GM12878 (cell line): Measurements from ENCODE around the gene MYB. TPM values are rescaled to one million over a fixed set of nuclear protein-coding genes. Genes with fewer than 3 reads are reported as not detected.

Experiments
- ASH2L ChIP-seq: fragments of 300-600, 200-600 bp; sonication (generic); IDR thresholded peaks from 2 replicates; pipeline ENCODE4 v1.6.1; 2017; ENCODE audit warnings: low read depth, mild to moderate bottlenecking, borderline replicate concordance
- ATF7 ChIP-seq: fragments of 450-650 bp; IDR thresholded peaks from 2 replicates; pipeline ENCODE4 v1.6.1; 2016; ENCODE audit warnings: low read depth, mild to moderate bottlenecking
- BRCA1 ChIP-seq: IDR thresholded peaks from 2 replicates; pipeline ENCODE4 v1.6.1; 2011; ENCODE audit warnings: low read depth, low read length, improper control_type of control experiment
- CBX5 ChIP-seq: sonication (generic); IDR thresholded peaks from 2 replicates; pipeline ENCODE4 v1.6.1; 2016; ENCODE audit warnings: low read depth, moderate library complexity, mild to moderate bottlenecking, inconsistent platforms
- ELK1 ChIP-seq: IDR thresholded peaks from 2 replicates; pipeline ENCODE4 v1.6.1; 2012; ENCODE audit warnings: low read depth, low read length, improper control_type of control experiment
- FOS ChIP-seq: IDR thresholded peaks from 3 replicates; pipeline ENCODE4 v1.6.1; 2011; ENCODE audit warnings: borderline replicate concordance; ENCODE audit not compliant: insufficient read length; ENCODE audit errors: extremely low read depth
- GATAD2B ChIP-seq: fragments of 450-650 bp; conservative IDR thresholded peaks from 2 replicates; pipeline ENCODE4 v1.6.1; 2017; ENCODE audit warnings: low read depth, mild to moderate bottlenecking, moderate library complexity
- HCFC1 ChIP-seq: fragments of 150-350 bp; IDR thresholded peaks from 2 replicates; pipeline ENCODE4 v1.6.1; 2014; ENCODE audit warnings: low read length
- IKZF2 ChIP-seq, 2 experiments: fragments of 450-650 bp; IDR thresholded peaks; 2 replicates each; pipeline ENCODE4 v1.6.1; 2017; ENCODE audit warnings: mild to moderate bottlenecking in 2 of 2, moderate library complexity in 2 of 2
- KAT2A ChIP-seq: conservative IDR thresholded peaks from 2 replicates; pipeline ENCODE4 v1.6.1; 2011; ENCODE audit warnings: low read depth, low read length; ENCODE audit not compliant: control insufficient read depth
- KDM1A ChIP-seq: fragments of 200-600 bp; sonication (generic); IDR thresholded peaks from 2 replicates; pipeline ENCODE4 v1.6.1; 2016; ENCODE audit warnings: borderline replicate concordance
- MTA2 ChIP-seq: fragments of 450-650 bp; IDR thresholded peaks from 2 replicates; pipeline ENCODE4 v1.6.1; 2016; ENCODE audit warnings: low read depth, mild to moderate bottlenecking, moderate library complexity
- NFXL1 ChIP-seq: fragments of 450-650 bp; IDR thresholded peaks from 2 replicates; pipeline ENCODE4 v1.6.1; 2017; ENCODE audit warnings: antibody characterized with exemption, mild to moderate bottlenecking, borderline replicate concordance
- NR2F1 ChIP-seq: fragments of 450-650 bp; conservative IDR thresholded peaks from 2 replicates; pipeline ENCODE4 v1.6.1; 2017; ENCODE audit warnings: mild to moderate bottlenecking
- NRF1 ChIP-seq: conservative IDR thresholded peaks from 2 replicates; pipeline ENCODE4 v1.6.1; 2011; ENCODE audit warnings: mild to moderate bottlenecking, low read depth, low read length, improper control_type of control experiment
- PAX8 ChIP-seq: fragments of 450-650 bp; IDR thresholded peaks from 2 replicates; pipeline ENCODE4 v1.6.1; 2017; ENCODE audit warnings: mild to moderate bottlenecking, moderate library complexity
- POLR2A ChIP-seq: IDR thresholded peaks from 2 replicates; pipeline ENCODE4 v1.6.1; 2011; ENCODE audit warnings: low read depth, mild to moderate bottlenecking, low read length
- POLR2AphosphoS5 ChIP-seq: IDR thresholded peaks from 2 replicates; pipeline ENCODE4 v1.6.1; 2011; ENCODE audit warnings: mild to moderate bottlenecking, low read length, inconsistent platforms
- PRDM15 ChIP-seq: fragments of 450-650 bp; formaldehyde crosslinking; IDR thresholded peaks from 2 replicates; pipeline ENCODE4 v1.4.0; 2020; ENCODE audit warnings: mild to moderate bottlenecking, moderate library complexity
- RB1 ChIP-seq: fragments of 450-650 bp; formaldehyde crosslinking; IDR thresholded peaks from 2 replicates; pipeline ENCODE4 v1.6.1; 2017; ENCODE audit warnings: mild to moderate bottlenecking, borderline replicate concordance
- RUNX3 ChIP-seq: IDR thresholded peaks from 2 replicates; pipeline ENCODE4 v1.6.1; 2012; ENCODE audit warnings: low read length, inconsistent platforms
- SIX5 ChIP-seq: IDR thresholded peaks from 2 replicates; pipeline ENCODE4 v1.6.1; 2011; ENCODE audit warnings: mild to moderate bottlenecking, low read depth, low read length, moderate library complexity; ENCODE audit not compliant: severe bottlenecking
- SP1 ChIP-seq: IDR thresholded peaks from one replicate; pipeline ENCODE4 v1.6.1; 2011; ENCODE audit warnings: low read depth, low read length
- SPI1 ChIP-seq: IDR thresholded peaks from 2 replicates; pipeline ENCODE4 v1.6.1; 2011; ENCODE audit warnings: low read depth, mild to moderate bottlenecking, low read length, moderate library complexity, borderline replicate concordance; ENCODE audit not compliant: insufficient read depth
- SUPT20H ChIP-seq: IDR thresholded peaks from 2 replicates; pipeline ENCODE4 v1.6.1; 2011; ENCODE audit warnings: low read depth, mild to moderate bottlenecking, low read length, moderate library complexity, borderline replicate concordance; ENCODE audit not compliant: control insufficient read depth
- TARDBP ChIP-seq: IDR thresholded peaks from 2 replicates; pipeline ENCODE4 v1.6.1; 2016; ENCODE audit warnings: borderline replicate concordance
- TBL1XR1 ChIP-seq: IDR thresholded peaks from 2 replicates; pipeline ENCODE4 v1.6.1; 2012; ENCODE audit warnings: low read depth, low read length, improper control_type of control experiment
- TCF7 ChIP-seq: IDR thresholded peaks from 2 replicates; pipeline ENCODE4 v1.6.1; 2014; ENCODE audit warnings: antibody characterized with exemption, borderline replicate concordance
- WRNIP1 ChIP-seq: IDR thresholded peaks from 2 replicates; pipeline ENCODE4 v1.6.1; 2011; ENCODE audit warnings: low read depth, low read length, improper control_type of control experiment, borderline replicate concordance
- YBX1 ChIP-seq: fragments of 450-650 bp; IDR thresholded peaks from 2 replicates; pipeline ENCODE4 v1.6.1; 2016; ENCODE audit warnings: antibody characterized with exemption
- ZNF384 ChIP-seq: IDR thresholded peaks from 2 replicates; pipeline ENCODE4 v1.6.1; 2012; ENCODE audit warnings: low read depth, mild to moderate bottlenecking, low read length, improper control_type of control experiment, borderline replicate concordance
- polyA plus RNA-seq, 11 experiments: library from polyadenylated mRNA; depleted of rRNA in 4 of 11; unstranded in 6 of 11; stranded (reverse) in 5 of 11; fragments of >200 nt; fragmentation: Nextera tagmentation in 4 of 11; fragmentation: Illumina TruSeq in 1 of 11; extraction: Ambion mirVana in 4 of 11; extraction: Trizol in 1 of 11; gene quantifications; 1 replicate in 1 of 11; 2 replicates in 10 of 11; pipeline versions ENCODE4 v1.2.1 to v1.2.3, GENCODE V29; 2011 to 2016; ENCODE audit warnings: inconsistent platforms in 2 of 11, missing spikeins in 2 of 11, low read depth in 1 of 11
- total RNA-seq, 4 experiments: library from RNA; depleted of rRNA in 3 of 4; stranded (reverse); fragments of >200 nt in 3 of 4; fragmentation: Illumina TruSeq in 1 of 4; extraction: Trizol in 1 of 4; gene quantifications; 2 replicates each; pipeline versions ENCODE4 v1.2.1 to v1.2.3, GENCODE V29; 2013 to 2021

MYB gene
- total and polyA plus RNA-seq, 10 of the 15 experiments (the other 5 are each of a cell fraction or from before 2014, with no cell fraction given) = 7.0 to 29.8 (median 21.5) TPM

- TF ChIP-seq PRDM15 (CRISPR knock-in tag) (no peak), TARDBP (no peak), KDM1A (no peak), FOS (no peak), SP1 (peak; percentile 27), WRNIP1 (no peak), SPI1 (peak; percentile 79), PAX8 (no peak), NR2F1 (peak; percentile 12; the same call in 1 of the 2 replicates), BRCA1 (no peak), GATAD2B (no peak), ATF7 (no peak), NFXL1 (no peak), IKZF2 (IDR thresholded peaks at IDR 0.05) (peak in 1 of 2 experiments; percentile 36; a peak in 1 of 4 replicates), HCFC1 (no peak), SIX5 (no peak), TCF7 (peak; percentile 36; the same call in 1 of the 2 replicates), POLR2AphosphoS5 (0 out of 2 replicates have a peak, but pooled peaks have one; percentile 30), SUPT20H (no peak), CBX5 (peak; percentile 66), ASH2L (no peak; the same call in 1 of the 2 replicates), ELK1 (0 out of 2 replicates have a peak, but pooled peaks have one; percentile 18), YBX1 (no peak), TBL1XR1 (no peak; the same call in 1 of the 2 replicates), NRF1 (peak; percentile 38; the same call in 1 of the 2 replicates), ZNF384 (peak; percentile 78), POLR2A (no peak; the same call in 1 of the 2 replicates), RB1 (0 out of 2 replicates have a peak, but pooled peaks have one; percentile 5), MTA2 (no peak), KAT2A (no peak), RUNX3 (peak; percentile 96)
These were observed 2.0 kb downstream of the MYB start (continued) for GRCh38 chr6:135183002-135183531.
